HG03280 (cell line): ENCODE measurements around the gene L3MBTL4.

Experiments used
- ATAC-seq: cut with Tn5 transposase; IDR thresholded peaks from one replicate; pipeline ENCODE4 v1.9.1; 2021; ENCODE audit warnings: mild to moderate bottlenecking, moderate library complexity; ENCODE audit not compliant: unreplicated experiment

Gene L3MBTL4

DNA sequence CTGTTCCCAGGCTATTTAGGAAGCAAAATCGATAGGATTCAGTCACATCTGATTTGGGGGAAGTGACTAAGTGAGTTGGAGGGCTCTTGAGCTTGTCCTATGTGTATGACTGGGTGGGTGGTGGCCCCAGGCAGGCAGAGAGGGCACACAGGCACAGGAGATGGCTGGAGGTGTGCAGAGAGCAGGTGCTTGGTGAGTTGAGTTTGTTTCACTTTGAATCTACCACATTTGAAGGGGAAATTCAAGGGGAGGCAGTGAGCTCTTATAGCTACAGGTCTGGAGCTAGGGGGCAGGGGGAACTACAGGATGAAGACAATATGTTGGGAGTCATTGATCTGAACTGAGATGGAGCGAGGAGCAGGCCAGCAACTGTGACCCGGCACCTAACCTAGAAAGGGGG lies 476.9 kb downstream of the L3MBTL4 start:
- no peak for ATAC-seq

DNA sequence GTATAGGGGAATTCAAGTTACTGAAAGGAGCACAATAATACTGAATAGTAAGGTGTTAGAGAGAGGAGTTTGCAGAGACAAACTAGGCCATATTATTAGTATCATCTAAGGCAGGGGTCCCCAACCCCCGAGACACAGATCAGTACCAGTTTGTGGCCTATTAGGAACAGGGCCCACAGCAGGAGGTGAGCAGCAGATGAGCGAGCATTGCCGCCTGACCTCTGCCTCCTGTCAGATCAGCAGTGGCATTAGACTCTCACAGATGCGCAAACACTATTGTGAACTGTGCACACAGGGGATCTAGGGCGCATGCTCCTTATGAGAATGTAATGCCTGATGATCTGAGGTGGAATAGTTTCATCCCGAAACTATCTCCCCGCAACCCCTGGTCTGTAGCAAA lies 477.6 kb downstream of the L3MBTL4 start:
- no peak for ATAC-seq

DNA sequence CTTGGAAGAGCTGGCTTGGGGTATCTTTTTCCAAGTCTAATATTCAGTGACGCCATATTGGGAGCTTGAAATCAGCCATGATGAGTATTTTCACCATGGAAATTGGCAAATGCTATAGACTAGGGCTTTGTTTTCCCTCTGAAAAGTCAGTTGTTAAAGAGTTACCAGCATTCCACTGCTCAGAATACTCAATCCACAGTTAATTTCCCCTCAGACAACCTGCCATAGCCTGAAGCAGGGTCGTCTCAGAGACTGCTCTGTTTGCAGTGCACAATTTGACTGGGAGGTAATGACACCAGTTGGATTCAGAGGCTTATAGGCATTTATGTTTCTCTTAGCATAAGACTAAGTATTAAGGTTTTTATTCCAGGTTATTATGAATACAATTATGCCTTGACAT lies 483.9 kb downstream of the L3MBTL4 start:
- no peak for ATAC-seq

DNA sequence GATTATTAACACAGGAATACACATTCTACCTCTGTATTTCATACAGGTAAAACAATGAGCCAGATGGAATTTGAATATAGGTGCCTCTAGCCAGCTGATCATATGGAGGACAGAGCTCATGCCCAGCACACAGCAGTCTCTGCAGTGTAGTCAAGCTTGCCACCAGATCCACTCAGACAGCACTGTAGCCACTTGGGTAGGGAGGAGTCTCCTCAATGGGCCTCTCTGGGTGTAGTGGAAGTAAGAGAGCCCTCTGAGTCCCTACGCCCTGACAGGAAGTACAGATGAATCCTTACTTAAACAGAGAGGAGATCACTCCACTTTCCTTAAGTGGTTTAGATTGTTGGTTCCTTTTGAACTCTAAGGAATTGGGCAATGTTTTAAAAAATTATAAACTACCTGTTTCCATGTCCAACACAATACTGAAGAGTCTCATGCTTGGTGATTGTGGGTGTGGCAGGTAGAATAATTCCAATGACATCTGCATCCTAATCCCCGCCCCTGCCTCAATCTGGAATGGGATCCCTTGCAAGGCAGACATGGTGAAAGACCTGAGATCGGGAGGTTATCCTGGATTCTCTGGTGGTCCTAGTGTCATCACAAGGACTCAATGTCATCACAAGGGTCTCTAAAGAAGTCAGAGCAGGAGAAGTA lies 496.4 kb downstream of the L3MBTL4 start:
- no peak for ATAC-seq

DNA sequence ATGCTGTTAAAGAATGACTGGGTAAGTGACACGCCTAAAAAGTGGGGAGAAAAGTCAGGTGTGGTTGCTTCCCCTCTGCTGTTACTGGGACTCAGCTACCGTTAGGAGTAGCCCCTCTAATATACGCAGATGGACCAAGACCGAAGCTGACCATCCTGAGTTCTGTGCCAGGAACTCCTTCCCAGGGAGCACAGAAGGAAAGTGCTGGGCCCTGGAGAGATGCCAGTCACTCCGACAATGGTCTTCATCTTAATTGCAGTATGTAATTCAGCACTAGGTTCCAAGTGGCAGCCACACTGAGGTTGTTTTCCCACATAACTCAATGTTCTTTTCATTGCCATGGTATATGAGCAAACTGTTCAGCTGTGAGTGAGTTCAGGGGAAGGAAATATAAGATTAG lies 499.8 kb downstream of the L3MBTL4 start:
- no peak for ATAC-seq

DNA sequence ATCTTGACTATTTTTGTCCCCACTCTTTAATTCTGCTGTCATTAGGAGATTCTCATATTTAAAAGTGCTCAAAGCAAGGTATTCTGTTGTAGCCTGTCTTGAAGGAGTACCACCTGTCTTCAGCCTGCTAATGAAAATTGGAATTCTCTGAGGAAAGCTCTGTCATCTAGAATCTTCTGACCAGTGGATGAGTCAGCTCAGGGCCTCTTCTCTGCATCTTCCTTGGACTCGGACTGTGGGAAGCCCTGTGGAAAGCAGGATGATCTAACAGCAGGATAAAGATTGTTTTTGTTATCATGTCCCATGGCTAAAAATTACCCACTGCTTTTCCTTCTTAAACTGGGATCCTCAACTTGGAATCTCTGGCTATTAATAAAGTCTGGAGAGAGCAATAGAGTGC lies 500.7 kb downstream of the L3MBTL4 start:
- no peak for ATAC-seq

DNA sequence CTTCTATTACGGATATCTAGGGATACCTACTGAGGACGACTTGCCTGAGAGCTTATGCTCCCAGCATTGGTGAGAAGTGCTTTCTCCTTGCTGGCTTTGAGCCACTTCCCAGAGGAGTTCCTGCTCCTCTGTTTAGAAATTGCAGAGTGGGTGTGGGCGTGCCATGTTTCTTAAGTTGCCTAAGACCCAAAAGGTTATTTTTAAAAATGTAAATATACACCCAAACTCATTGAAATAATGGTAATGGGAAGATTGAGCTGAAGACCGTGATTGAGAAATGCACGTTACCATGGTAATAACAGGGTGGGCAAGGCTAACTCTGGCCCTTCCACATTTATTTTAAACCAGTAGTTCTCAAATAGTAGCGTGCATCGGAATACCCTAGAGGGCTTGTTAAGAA lies 502.1 kb downstream of the L3MBTL4 start:
- no peak for ATAC-seq

DNA sequence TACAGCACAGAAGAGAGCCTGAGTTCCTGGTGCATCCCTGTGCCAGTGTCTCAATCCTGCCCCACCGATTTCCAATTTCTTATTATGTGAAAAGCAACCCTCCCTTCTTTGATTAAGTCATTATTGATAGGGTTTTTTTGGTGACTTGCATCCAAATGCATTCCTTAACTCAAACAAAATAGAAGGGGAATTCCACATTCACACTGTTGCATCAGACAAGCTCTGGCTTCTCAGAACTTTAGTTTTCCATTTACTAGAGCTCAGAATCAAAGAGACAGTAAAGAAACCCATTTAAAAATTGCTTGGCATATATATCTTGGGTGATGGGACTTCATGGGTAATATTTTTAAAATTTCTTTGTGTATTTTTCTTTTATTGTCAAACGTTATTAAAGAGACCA lies 505.6 kb downstream of the L3MBTL4 start:
- ATAC-seq = no peak
